ENCODE results near the gene FBXL5.

FBXL5 gene

GRCh38 chr4:15668566-15669435 lies 13.6 kb upstream of the FBXL5 start:
- H3K9ac ChIP-seq (ENCODE audit: low read depth, low read length, poor library complexity, severe bottlenecking), result peak overlapping the region; percentile 50
- no peaks in the 10 kb centered on the region for H3K9me2 ChIP-seq (replicated peaks; ENCODE audit: low read depth, low read length)
- peak overlapping the region; percentile 53 for H2AFZ ChIP-seq (ENCODE audit: low read length)
- no peaks in the 10 kb centered on the region for H4K20me1 ChIP-seq (ENCODE audit: insufficient read depth, low read length, poor library complexity, severe bottlenecking)
- H3K79me2 ChIP-seq (ENCODE audit: insufficient read depth, low read length), result peaks cover 19% of the 10 kb centered on the region
- H3K36me3 ChIP-seq (ENCODE audit: insufficient read depth, low read length), result no peaks in the 10 kb centered on the region
- TF ChIP-seq CTCF (conservative IDR thresholded peaks at IDR 0.05; ENCODE audit: low read length) (no peak), EZH2phosphoT487 (IDR thresholded peaks at IDR 0.05; ENCODE audit: borderline replicate concordance) (no peak)
- H3F3A ChIP-seq (ENCODE audit: low read depth), result peaks cover 23% of the 10 kb centered on the region
- H3K9me3 ChIP-seq (ENCODE audit: insufficient read depth, low read depth, low read length), result no peaks in the 10 kb centered on the region
- no peak overlapping the region for H3K4me3 ChIP-seq (ENCODE audit: low read length, poor library complexity, severe bottlenecking)
- peaks cover 72% of the 10 kb centered on the region for H3K4me1 ChIP-seq (ENCODE audit: insufficient read depth, low read length, poor library complexity, severe bottlenecking)
- H3K4me2 ChIP-seq (ENCODE audit: low read depth, low read length, poor library complexity, severe bottlenecking), result peak overlapping the region; percentile 70
- H3K27me3 ChIP-seq (ENCODE audit: insufficient read depth, low read length, poor library complexity, severe bottlenecking), result no peaks in the 10 kb centered on the region

GRCh38 chr4:15667006-15667405 lies 11.8 kb upstream of the FBXL5 start:
- TF ChIP-seq CTCF (conservative IDR thresholded peaks at IDR 0.05; ENCODE audit: low read length) (no peak), EZH2phosphoT487 (IDR thresholded peaks at IDR 0.05; ENCODE audit: borderline replicate concordance) (no peak)
- Histone ChIP-seq H3K79me2 (ENCODE audit: insufficient read depth, low read length) (peaks cover 4% of the 10 kb centered on the region), H3K27me3 (ENCODE audit: insufficient read depth, low read length, poor library complexity, severe bottlenecking) (no peaks in the 10 kb centered on the region), H3K4me3 (ENCODE audit: low read length, poor library complexity, severe bottlenecking) (no peak overlapping the region), H3K4me1 (ENCODE audit: insufficient read depth, low read length, poor library complexity, severe bottlenecking) (peaks cover 63% of the 10 kb centered on the region), H3F3A (ENCODE audit: low read depth) (peaks cover 22% of the 10 kb centered on the region), H3K36me3 (ENCODE audit: insufficient read depth, low read length) (no peaks in the 10 kb centered on the region), H2AFZ (ENCODE audit: low read length) (no peak overlapping the region), H3K9me3 (ENCODE audit: insufficient read depth, low read depth, low read length) (no peaks in the 10 kb centered on the region), H3K9me2 (replicated peaks; ENCODE audit: low read depth, low read length) (no peaks in the 10 kb centered on the region), H3K9ac (ENCODE audit: low read depth, low read length, poor library complexity, severe bottlenecking) (no peak overlapping the region), H4K20me1 (ENCODE audit: insufficient read depth, low read length, poor library complexity, severe bottlenecking) (no peaks in the 10 kb centered on the region), H3K4me2 (ENCODE audit: low read depth, low read length, poor library complexity, severe bottlenecking) (no peak overlapping the region)

- Histone ChIP-seq H3K79me2 (ENCODE audit: insufficient read depth, low read length) (no peaks in the 10 kb centered on the region), H3K4me1 (ENCODE audit: insufficient read depth, low read length, poor library complexity, severe bottlenecking) (peaks cover 51% of the 10 kb centered on the region), H3K9me3 (ENCODE audit: insufficient read depth, low read depth, low read length) (no peaks in the 10 kb centered on the region), H3K27me3 (ENCODE audit: insufficient read depth, low read length, poor library complexity, severe bottlenecking) (no peaks in the 10 kb centered on the region), H3K4me3 (ENCODE audit: low read length, poor library complexity, severe bottlenecking) (peak overlapping the region; percentile 44), H3F3A (ENCODE audit: low read depth) (peaks cover 10% of the 10 kb centered on the region), H4K20me1 (ENCODE audit: insufficient read depth, low read length, poor library complexity, severe bottlenecking) (no peaks in the 10 kb centered on the region), H3K36me3 (ENCODE audit: insufficient read depth, low read length) (no peaks in the 10 kb centered on the region), H3K9ac (ENCODE audit: low read depth, low read length, poor library complexity, severe bottlenecking) (peak overlapping the region; percentile 22), H2AFZ (ENCODE audit: low read length) (no peak overlapping the region), H3K9me2 (replicated peaks; ENCODE audit: low read depth, low read length) (no peaks in the 10 kb centered on the region), H3K4me2 (ENCODE audit: low read depth, low read length, poor library complexity, severe bottlenecking) (peak overlapping the region; percentile 66)
- TF ChIP-seq CTCF (conservative IDR thresholded peaks at IDR 0.05; ENCODE audit: low read length) (no peak), EZH2phosphoT487 (IDR thresholded peaks at IDR 0.05; ENCODE audit: borderline replicate concordance) (no peak)
Observed at GRCh38 chr4:15665753-15666365, 10.7 kb upstream of the FBXL5 start.
